NOMO-1 (cell line): ENCODE results near the gene DDR1.

Experiments used
- DNase-seq, 2 experiments: peaks; one replicate each; lab custom pipeline; 2025; ENCODE audit not compliant: unreplicated experiment in 2 of 2; lab: John Stamatoyannopoulos, UW

DDR1 gene

GRCh38 chr6:30883685-30884520 is at the start of gene DDR1:
Gene DDR1, plus strand, starts transcription at chr6:30884519. Its CDS starts 4,211 bp downstream, at chr6:30888730.
- peak in 1 of 2 experiments; percentile 11 for DNase-seq

DNA sequence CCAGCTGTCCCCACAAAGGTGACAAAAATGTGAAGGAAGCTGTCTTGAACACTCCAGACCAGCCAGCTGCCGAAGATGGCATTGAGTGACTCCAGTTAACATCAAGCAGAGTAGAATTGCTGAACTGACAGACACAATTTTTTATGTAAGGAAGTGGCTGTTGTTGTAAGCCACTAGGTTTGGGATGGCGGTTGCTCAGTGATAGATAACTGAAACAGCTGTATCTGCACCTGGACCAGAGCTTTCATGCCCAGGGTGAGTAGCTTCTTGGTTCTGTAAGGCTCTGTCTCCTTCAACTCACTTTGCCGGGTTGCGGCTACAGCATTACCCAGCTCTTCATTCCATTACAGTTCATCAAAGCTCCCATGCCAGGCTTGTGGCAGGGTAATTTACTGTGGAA is 49.7 kb upstream of the DDR1 start:
- DNase-seq = no peak

DNA sequence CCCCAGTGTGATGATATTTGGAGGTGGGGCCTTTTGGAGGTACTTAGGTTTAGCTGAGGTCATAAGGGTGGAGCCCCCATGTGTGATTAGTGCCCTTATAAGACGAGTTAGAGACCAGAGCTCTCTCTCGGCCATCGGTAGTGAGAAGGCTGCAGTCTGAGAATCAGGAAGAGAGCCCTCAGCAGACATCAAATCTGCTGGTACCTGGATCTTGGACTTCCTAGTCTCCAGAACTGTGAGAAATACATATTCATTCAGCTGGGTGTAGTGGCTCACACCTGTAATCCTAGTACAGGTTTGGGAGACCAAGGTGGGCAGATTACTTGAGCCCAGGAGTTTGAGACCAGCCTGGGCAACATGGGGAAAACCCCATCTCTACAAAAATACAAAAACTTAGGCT is 48.7 kb upstream of the DDR1 start:
- DNase-seq = no peak

DNA sequence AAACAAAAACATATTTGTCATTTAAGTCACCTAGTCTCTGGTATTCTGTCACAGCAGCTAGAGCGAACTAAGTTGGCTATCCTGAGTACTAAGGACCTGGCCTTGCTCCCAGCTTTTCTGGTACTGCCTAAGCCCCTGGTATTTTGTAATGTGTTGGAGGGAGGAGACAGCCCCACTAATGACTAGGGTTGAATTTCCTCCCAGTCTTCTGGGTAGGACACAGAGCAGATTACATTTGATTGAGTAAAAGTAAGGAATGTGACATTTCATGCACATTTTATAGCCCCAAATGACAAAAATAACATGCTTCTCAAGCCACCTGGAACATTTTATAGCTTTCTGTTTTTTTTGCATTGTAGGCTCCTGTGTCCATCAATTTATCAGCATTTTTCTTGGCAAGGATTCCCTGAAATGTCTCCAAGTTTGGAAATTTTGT is 47.9 kb upstream of the DDR1 start:
- no peak for DNase-seq

DNA sequence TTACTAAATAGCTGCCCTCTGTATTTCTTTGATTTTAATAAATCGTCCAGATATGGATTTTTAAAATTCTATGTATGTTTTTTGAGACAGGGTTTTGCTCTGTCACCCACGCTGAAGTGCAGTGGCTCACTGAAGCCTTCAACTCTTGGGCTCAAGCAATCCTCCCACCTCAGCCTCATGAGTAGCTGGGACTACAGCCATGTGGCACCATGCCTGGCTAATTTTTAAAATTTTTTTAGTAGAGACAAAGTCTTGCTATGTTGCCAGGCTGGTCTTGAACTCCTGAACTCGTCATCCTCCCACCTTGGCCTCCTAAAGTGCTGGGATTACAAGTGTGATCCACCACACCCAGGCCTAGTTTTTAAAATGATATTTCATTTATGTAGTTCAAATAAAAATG is 47.4 kb upstream of the DDR1 start:
- no peak for DNase-seq

DNA sequence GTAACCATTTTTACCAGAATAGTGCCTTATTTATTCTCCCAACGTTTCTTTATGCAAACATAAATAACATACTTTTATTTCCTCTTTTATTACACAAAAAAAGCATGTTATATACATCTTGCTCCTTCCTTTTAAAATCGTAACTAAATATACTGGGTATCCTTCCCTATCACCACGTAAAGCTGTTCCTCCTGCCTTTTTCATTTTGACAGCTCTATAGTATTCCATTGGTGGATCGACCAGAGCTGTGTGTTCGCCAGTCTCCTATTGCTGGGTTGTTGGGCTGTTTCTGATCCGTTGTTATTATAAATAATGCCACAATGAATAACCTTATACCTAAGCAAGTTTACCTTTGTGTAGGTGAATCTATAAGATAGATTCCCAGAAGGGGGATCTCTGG is 46.9 kb upstream of the DDR1 start:
- DNase-seq = no peak

DNA sequence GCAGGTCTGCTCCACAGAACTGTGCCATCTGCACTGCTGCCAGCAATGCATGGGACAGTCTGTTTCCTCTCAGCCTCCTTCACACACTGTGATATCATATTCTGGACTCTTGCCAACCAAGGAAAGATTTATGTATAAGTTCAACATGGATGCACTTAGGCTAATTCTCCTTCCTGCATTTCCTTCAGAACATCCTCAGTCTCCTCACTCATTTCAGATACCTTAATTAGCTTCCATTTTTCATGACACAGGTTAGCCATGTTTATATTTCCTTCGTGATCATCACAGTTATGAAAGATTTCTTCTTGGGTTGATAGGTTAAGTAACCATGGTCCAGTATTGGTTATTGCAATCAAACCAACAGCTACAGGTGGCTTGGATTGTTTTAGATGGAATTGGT is 46.4 kb upstream of the DDR1 start:
- DNase-seq = no peak

- no peak for DNase-seq
These were observed 44.6 kb upstream of the DDR1 start for GRCh38 chr6:30839671-30840070.

DNA sequence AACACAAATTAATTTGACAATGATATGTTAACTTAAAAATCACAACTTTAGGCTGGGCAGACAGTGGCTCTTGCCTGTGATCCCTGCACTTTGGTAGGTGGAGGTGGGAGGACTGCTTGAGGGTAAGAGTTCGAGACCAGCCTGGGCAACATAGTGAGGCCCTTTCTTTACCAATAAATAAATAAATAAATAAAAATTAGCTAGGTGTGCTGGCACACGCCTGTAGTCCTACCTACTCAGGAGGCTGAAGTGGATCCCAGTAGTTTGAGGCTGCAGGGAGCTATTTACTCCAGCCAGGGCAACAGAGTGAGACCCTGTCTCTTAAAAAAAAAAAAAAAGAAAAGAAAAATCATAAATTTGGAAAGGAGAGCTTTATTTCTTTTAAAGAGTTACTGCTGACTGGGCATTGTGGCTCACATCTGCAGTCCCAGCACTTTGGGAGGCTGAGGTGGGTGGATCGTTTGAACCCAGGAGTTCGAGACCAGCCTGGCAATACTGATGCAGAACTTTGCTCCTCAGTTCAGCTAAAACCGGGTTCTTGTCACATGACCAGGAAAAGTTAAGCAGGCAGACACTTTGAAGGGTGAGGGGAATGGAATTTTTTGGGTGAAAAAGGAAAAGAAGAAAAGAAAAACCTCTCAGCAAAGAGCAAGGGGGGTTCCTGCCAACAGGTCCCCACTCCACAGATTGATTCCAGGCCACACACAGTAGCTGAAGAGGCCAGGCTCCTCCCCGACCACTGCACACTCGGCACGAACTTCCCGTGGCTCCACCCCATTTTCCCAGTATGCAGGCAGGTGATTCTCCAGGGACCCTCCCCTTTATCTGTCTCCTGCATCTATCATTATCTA is 44.0 kb upstream of the DDR1 start:
- DNase-seq = no peak

DNA sequence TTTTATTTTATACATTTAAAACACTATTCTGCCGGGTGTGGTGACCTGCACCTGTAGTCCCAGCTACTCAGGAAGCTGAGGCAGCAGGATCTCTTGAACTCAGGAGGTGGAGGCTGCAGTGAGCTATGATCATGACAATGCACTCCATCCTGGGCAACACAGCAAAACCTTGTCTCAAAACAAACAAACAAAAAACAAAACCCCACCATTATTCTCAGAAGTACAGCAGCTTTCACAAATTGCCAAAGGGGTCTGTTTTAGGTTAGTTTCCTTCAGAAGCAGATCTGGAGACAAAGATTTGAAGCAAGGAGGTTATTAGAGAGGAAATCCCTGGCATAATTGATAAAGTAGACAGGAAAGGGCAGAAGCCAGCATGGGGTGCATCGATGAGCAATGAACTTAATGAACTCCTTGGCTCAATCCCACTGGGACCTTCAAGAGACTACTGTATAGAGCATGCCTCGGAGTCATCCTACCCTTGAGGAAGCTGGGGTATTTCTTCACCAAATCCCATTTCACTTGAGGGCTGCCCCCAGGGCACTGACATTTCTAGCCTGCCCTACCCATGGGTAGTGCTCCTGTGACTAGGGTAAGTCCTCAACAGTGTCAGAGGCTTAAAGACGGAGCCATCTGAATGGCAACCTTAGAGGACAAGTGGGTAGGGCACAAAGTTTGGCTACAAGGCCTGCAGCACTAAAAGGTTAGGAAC is 43.2 kb upstream of the DDR1 start:
- no peak for DNase-seq

DNA sequence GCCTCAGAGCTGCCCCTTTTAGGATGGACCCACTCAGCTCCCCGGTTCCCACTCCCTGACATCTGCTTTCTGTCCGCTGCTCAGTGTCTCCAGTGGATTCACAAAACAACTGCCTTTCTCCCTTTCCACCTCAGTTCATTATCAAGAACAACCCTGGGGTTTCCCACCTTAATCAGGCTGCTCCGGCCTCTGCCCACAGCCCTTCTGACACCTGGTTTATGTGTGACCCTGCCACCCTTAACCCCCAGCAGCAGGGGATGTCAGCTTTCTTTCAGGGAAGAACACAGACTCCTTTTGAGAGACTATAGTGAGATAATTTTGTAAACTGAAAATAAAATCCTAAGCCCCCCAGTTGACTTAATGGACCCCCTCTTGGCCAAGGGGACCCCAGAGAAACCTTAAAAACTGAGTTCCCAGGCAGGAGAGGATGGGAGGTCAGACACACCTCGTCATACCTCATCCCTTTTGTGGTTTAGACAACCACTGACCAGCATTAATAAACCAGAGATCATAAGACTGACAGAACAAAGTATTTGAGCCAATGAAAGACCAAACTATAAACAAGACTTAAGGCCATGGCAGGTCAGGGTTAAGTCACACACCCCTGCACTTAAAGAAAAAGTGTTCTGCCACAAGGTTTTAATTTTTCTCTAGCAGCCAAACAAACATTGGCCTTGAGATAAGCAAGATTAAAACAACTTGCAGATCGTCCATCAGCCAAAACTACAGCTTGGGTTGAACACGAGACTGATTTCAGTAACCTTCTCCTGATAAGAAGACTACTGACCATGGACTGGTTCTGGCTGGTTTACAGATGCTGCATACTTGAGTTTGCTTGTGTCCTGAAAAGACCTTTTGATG is 42.4 kb upstream of the DDR1 start:
- no peak for DNase-seq

- DNase-seq = no peak
These were observed 41.3 kb upstream of the DDR1 start for GRCh38 chr6:30842754-30843610.

GRCh38 chr6:30843611-30843998 is 40.7 kb upstream of the DDR1 start:
- DNase-seq = no peak

- no peak for DNase-seq
These were observed 40.2 kb upstream of the DDR1 start for GRCh38 chr6:30844118-30844535.

GRCh38 chr6:30845183-30845582 is 39.1 kb upstream of the DDR1 start:
- DNase-seq = no peak

DNA sequence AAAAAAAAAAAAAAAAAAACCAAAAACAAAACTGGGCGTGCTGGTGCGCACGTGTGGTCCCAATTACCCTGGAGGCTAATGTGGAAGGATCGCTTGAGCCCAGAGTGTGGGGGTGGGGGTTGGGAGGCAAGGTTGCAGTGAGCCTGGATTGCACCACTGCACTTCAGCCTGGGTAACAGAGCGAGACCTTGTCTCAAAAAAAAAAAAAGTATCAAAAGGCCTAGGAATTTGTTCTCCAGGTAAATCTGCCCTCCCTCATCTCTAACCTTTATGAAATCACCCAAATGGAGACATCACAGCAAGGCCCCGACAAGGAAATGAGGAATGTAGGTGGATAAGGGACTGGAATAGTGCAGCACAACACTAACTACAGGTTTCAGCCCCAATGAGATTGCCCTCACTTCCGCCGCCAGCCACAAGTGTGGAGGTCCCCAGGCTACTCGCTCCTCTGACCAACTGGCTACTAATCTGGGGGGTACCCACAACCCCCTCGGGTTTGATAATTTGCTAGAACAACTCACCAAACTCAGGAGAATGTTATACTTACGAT is 36.8 kb upstream of the DDR1 start:
- no peak for DNase-seq

DNA sequence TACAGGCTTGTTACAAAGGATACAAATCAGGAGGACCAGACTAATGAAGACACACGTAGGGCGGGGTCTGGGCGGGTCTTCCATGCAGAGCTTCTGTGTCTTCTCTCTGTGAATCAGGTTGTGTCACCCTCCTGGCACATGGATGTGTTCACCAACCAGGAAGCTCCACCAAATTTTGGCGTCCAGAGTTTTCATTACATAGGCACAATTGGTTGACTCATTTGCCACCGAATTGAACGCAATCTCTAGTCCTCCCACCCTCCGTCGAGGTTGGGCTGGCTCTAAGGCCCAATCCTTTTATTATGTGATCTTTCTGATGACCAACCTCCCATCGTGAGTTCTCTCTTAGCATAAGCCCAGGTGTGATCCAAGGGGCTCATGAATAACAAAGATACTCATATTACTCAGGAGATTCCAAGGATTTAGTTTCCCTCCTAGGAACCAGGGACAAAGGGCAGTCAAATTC is 36.3 kb upstream of the DDR1 start:
- no peak for DNase-seq

DNA sequence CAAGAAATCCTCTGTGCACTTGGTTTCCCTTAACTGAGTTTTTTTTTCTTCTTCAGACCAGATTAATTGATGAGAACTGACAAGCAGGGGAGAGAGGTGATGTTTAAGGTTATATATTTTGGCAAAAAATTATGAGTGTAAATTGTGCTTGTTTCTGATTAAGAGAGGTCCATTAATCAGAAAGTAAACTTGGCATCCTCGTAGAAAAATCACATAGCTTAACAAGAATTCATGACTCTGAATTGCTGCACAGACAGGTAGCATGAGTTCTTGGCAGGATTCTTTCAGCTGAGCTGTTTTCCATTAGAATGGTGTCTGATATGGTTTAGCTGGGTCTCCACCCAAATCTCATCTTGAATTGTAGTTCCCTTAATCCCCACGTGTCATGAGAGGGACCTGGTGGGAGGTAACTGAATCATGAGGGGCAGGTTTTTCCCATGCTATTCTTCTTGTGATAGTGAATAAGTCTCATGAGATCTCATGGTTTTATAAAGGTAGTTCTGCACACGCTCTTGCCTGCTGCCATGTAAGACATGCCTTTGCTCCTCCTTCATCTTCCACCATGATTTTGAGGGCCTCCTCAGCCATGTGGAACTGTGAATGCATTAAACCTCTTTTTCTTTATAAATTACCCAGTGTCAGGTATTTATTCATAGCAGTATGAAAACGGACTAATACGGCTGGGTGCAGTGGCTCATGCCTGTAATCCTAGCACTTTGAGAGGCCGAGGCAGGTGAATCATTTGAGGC is 34.2 kb upstream of the DDR1 start:
- no peak for DNase-seq
